ENCODE measurements around the gene PLK4.

DNA sequence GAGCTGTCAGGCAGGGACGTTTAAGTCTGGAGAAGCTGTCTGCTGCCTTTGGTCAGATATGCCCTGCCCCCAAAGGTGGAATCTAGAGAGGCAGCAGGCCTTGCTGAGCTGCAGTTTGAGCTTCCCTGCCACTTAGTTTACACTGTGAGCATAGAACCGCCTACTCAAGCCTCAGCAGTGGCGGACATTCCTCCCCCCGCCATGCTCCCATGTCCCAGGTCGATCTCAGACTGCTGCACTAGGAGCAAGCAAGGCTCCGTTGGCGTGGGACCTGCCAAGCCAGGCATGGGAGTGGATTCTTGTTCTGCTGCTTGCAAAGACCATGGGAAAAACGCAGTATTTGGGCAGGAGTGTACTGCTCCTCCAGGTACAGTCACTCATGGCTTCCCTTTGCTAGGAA lies 24.3 kb downstream of the PLK4 start:
- TF ChIP-seq, protein P1, sequence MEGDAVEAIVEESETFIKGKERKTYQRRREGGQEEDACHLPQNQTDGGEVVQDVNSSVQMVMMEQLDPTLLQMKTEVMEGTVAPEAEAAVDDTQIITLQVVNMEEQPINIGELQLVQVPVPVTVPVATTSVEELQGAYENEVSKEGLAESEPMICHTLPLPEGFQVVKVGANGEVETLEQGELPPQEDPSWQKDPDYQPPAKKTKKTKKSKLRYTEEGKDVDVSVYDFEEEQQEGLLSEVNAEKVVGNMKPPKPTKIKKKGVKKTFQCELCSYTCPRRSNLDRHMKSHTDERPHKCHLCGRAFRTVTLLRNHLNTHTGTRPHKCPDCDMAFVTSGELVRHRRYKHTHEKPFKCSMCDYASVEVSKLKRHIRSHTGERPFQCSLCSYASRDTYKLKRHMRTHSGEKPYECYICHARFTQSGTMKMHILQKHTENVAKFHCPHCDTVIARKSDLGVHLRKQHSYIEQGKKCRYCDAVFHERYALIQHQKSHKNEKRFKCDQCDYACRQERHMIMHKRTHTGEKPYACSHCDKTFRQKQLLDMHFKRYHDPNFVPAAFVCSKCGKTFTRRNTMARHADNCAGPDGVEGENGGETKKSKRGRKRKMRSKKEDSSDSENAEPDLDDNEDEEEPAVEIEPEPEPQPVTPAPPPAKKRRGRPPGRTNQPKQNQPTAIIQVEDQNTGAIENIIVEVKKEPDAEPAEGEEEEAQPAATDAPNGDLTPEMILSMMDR (IDR thresholded peaks at IDR 0.05), result no peak
- no peak for TF ChIP-seq POLR2A (IDR thresholded peaks at IDR 0.05)
